ENCODE results near the gene SLC35B2. TPM values are rescaled to one million over a fixed set of nuclear protein-coding genes. Genes with fewer than 3 reads are reported as not detected.

SLC35B2 gene
- total and polyA plus RNA-seq, 2 donors (not counting 1 experiment from before 2014, with no cell fraction given), result 88.4 to 89.4 TPM

DNA sequence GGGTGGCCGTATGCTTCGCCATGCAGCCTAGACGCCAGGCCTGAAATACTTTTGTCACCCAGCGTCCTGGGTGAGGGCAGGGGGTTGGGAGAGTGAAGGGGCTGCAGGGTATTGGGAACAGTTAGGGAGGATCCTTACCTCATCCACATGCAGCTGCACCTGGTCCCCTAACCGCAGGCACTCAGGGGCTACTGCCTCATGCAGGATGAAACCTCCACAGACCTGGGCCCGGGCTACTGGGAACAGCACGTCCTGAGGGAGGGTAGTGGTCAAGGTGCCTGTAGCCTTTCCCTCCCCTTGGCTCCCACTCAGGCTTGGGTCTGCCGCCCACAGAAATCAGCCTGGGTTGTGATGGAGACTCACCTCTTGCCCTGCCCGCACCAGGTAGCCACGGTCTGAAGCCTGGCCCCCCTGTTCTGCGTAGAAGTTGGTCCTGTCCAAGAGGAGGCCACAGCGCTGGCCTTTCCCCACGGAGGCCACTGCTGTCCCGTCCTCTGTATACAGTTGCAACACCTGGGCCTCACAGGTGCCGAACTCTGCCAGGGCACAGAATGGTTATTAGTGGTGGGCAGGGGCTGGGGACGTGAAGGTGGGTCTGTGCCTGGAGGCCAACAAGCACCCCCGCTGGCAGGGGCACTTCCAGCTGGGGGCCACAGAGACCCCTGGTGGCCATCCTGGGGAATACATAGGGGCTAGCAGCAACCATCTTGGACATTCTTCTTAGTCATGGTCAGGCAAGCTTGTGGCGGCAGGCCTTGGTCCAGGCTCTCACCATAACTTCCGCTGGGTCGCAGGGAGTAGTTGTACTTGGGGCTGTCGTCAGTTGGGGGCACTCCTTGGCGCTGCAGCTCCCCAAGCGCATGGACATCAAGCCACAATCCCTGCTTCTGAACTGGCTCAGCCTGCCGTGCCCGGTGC is 47.2 kb upstream of the SLC35B2 start:
- H3K79me2 ChIP-seq (ENCODE audit: control insufficient read depth, insufficient read depth, low read length), result no peaks in the 10 kb centered on the region
- H3K27me3 ChIP-seq (ENCODE audit: control insufficient read depth, insufficient read depth, low read length), result no peaks in the 10 kb centered on the region
- no peak overlapping the region for H3K4me2 ChIP-seq (ENCODE audit: extremely low read depth, insufficient read depth, low read length)
- H3K4me1 ChIP-seq (ENCODE audit: control insufficient read depth, extremely low read depth, insufficient read depth, low read length), result peaks cover 1% of the 10 kb centered on the region
- H3K27ac ChIP-seq (ENCODE audit: insufficient read depth, low read length), result no peak overlapping the region
- no peaks in the 10 kb centered on the region for H3K9me3 ChIP-seq (ENCODE audit: control insufficient read depth, insufficient read depth, low read depth, low read length)
- H3K4me3 ChIP-seq (replicated peaks in 1 of 4; ENCODE audit: control extremely low read depth in 1 of 4, insufficient read depth in 1 of 4, low read depth in 3 of 4, low read length in 4 of 4), result no peak overlapping the region
- no peak overlapping the region for H2AFZ ChIP-seq (ENCODE audit: low read length)
- no peak for TF ChIP-seq EZH2 (IDR thresholded peaks at IDR 0.05; ENCODE audit: low read length, missing control alignments)
- TF ChIP-seq, protein P1, sequence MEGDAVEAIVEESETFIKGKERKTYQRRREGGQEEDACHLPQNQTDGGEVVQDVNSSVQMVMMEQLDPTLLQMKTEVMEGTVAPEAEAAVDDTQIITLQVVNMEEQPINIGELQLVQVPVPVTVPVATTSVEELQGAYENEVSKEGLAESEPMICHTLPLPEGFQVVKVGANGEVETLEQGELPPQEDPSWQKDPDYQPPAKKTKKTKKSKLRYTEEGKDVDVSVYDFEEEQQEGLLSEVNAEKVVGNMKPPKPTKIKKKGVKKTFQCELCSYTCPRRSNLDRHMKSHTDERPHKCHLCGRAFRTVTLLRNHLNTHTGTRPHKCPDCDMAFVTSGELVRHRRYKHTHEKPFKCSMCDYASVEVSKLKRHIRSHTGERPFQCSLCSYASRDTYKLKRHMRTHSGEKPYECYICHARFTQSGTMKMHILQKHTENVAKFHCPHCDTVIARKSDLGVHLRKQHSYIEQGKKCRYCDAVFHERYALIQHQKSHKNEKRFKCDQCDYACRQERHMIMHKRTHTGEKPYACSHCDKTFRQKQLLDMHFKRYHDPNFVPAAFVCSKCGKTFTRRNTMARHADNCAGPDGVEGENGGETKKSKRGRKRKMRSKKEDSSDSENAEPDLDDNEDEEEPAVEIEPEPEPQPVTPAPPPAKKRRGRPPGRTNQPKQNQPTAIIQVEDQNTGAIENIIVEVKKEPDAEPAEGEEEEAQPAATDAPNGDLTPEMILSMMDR (conservative IDR thresholded peaks at IDR 0.05 in 1 of 2, IDR thresholded peaks at IDR 0.05 in 1 of 2; ENCODE audit: low read depth in 1 of 2, low read length in 2 of 2), result peak; percentile 54 to 79
- H3K9ac ChIP-seq (ENCODE audit: insufficient read depth, low read length), result no peak overlapping the region
- DNase-seq (ENCODE audit: low read depth in 2 of 2), result peak; percentile 33 to 36
- no peaks in the 10 kb centered on the region for H4K20me1 ChIP-seq (ENCODE audit: control insufficient read depth, extremely low read depth, insufficient read depth, low read length)
- peaks cover 35% of the 10 kb centered on the region for H3K36me3 ChIP-seq (ENCODE audit: control insufficient read depth, insufficient read depth, low read length)

DNA sequence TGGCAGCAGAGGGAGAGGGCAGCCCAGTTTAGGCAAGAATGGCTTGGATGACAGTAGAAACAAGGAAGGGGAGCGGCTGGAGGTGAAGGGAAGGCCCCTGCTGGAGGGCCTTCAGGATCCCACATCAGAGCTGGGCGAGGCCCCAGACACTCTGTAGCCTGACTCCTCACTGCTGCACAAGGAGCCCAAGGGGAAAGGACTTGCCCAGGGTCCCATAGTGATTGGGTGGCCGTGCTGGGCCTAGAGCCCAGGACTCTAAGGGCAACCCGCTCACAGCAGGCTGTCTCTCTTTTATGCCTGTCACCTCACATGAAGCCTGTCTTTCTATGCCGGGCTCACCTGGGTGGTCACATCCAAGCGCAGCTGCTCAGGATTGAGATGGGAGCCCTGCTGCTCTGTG is 46.5 kb upstream of the SLC35B2 start:
- Histone ChIP-seq H3K27me3 (ENCODE audit: control insufficient read depth, insufficient read depth, low read length) (no peaks in the 10 kb centered on the region), H3K4me2 (ENCODE audit: extremely low read depth, insufficient read depth, low read length) (no peak overlapping the region), H4K20me1 (ENCODE audit: control insufficient read depth, extremely low read depth, insufficient read depth, low read length) (no peaks in the 10 kb centered on the region)

DNA sequence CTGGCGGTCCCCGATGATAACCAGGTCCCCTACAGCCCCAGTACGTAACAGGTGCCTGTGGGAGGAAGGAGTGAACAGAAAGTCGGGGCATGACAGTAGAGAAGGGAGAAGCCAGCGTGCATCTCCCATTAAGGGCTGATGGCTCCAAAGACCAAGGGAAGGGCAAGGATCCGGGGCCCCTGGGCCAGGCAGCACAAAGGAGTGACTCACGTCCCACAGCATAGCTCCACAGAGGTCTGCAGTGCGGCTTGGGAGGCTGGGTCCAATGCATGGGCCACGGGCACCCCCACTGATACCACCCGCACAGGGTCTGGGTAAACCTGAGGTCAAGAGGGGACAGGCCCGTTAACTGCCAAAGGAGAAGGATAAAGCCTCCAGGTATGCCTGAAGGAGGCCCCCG is 45.5 kb upstream of the SLC35B2 start:
- H3K4me2 ChIP-seq (ENCODE audit: extremely low read depth, insufficient read depth, low read length), result no peak overlapping the region
- H2AFZ ChIP-seq (ENCODE audit: low read length), result no peak overlapping the region
- no peak for DNase-seq (ENCODE audit: low read depth in 2 of 2)
- peaks cover 35% of the 10 kb centered on the region for H3K36me3 ChIP-seq (ENCODE audit: control insufficient read depth, insufficient read depth, low read length)
- TF ChIP-seq, protein P1 (conservative IDR thresholded peaks at IDR 0.05 in 1 of 2, IDR thresholded peaks at IDR 0.05 in 1 of 2; ENCODE audit: low read depth in 1 of 2, low read length in 2 of 2), result no peak
- TF ChIP-seq EZH2 (IDR thresholded peaks at IDR 0.05; ENCODE audit: low read length, missing control alignments), result no peak
- H3K9ac ChIP-seq (ENCODE audit: insufficient read depth, low read length), result no peak overlapping the region
- H3K27ac ChIP-seq (ENCODE audit: insufficient read depth, low read length), result no peak overlapping the region
- H3K79me2 ChIP-seq (ENCODE audit: control insufficient read depth, insufficient read depth, low read length), result no peaks in the 10 kb centered on the region
- H3K4me3 ChIP-seq (replicated peaks in 1 of 4; ENCODE audit: control extremely low read depth in 1 of 4, insufficient read depth in 1 of 4, low read depth in 3 of 4, low read length in 4 of 4), result no peak overlapping the region
- no peaks in the 10 kb centered on the region for H3K4me1 ChIP-seq (ENCODE audit: control insufficient read depth, extremely low read depth, insufficient read depth, low read length)
- no peaks in the 10 kb centered on the region for H3K9me3 ChIP-seq (ENCODE audit: control insufficient read depth, insufficient read depth, low read depth, low read length)
- peaks cover 3% of the 10 kb centered on the region for H3K27me3 ChIP-seq (ENCODE audit: control insufficient read depth, insufficient read depth, low read length)
- no peaks in the 10 kb centered on the region for H4K20me1 ChIP-seq (ENCODE audit: control insufficient read depth, extremely low read depth, insufficient read depth, low read length)

More for the DNA sequence above, 46.5 kb upstream of the SLC35B2 start:
- no peaks in the 10 kb centered on the region for H3K9me3 ChIP-seq (ENCODE audit: control insufficient read depth, insufficient read depth, low read depth, low read length)
- H3K4me1 ChIP-seq (ENCODE audit: control insufficient read depth, extremely low read depth, insufficient read depth, low read length), result no peaks in the 10 kb centered on the region
- no peak overlapping the region for H3K27ac ChIP-seq (ENCODE audit: insufficient read depth, low read length)
- H3K79me2 ChIP-seq (ENCODE audit: control insufficient read depth, insufficient read depth, low read length), result no peaks in the 10 kb centered on the region
- TF ChIP-seq, protein P1 (conservative IDR thresholded peaks at IDR 0.05 in 1 of 2, IDR thresholded peaks at IDR 0.05 in 1 of 2; ENCODE audit: low read depth in 1 of 2, low read length in 2 of 2), result no peak
- no peak for DNase-seq (ENCODE audit: low read depth in 2 of 2)
- no peak overlapping the region for H3K4me3 ChIP-seq (replicated peaks in 1 of 4; ENCODE audit: control extremely low read depth in 1 of 4, insufficient read depth in 1 of 4, low read depth in 3 of 4, low read length in 4 of 4)
- H2AFZ ChIP-seq (ENCODE audit: low read length), result no peak overlapping the region
- peaks cover 35% of the 10 kb centered on the region for H3K36me3 ChIP-seq (ENCODE audit: control insufficient read depth, insufficient read depth, low read length)
- no peak overlapping the region for H3K9ac ChIP-seq (ENCODE audit: insufficient read depth, low read length)
